ENCODE results near the gene NOSIP. TPM values are rescaled to one million over a fixed set of nuclear protein-coding genes. Genes with fewer than 3 reads are reported as not detected.

NOSIP gene
- total RNA-seq, 3 donors from 2014 or later: 86.0 to 89.6 (median 87.0) TPM

GRCh38 chr19:49590971-49591730, 10.8 kb upstream of the NOSIP start, which contains the start of gene PRR12:
Gene PRR12, plus strand, starts transcription at chr19:49591182. Its CDS starts 473 bp downstream, at chr19:49591655.
- H3K36me3 Mint-ChIP-seq (ENCODE audit: insufficient read depth): peaks cover 7% of the 10 kb centered on the region
- ATAC-seq (peak; percentile 24 to 31), DNase-seq (peak; percentile 66)
- no peaks in the 10 kb centered on the region for H3K27me3 Mint-ChIP-seq (ENCODE audit: low read depth)
- peaks cover 37% of the 10 kb centered on the region for H3K4me1 Mint-ChIP-seq (ENCODE audit: low read depth)
- no peaks in the 10 kb centered on the region for H3K9me3 Mint-ChIP-seq
- peak within 1 kb of the TSS; percentile 88 for H3K4me3 Mint-ChIP-seq

DNA sequence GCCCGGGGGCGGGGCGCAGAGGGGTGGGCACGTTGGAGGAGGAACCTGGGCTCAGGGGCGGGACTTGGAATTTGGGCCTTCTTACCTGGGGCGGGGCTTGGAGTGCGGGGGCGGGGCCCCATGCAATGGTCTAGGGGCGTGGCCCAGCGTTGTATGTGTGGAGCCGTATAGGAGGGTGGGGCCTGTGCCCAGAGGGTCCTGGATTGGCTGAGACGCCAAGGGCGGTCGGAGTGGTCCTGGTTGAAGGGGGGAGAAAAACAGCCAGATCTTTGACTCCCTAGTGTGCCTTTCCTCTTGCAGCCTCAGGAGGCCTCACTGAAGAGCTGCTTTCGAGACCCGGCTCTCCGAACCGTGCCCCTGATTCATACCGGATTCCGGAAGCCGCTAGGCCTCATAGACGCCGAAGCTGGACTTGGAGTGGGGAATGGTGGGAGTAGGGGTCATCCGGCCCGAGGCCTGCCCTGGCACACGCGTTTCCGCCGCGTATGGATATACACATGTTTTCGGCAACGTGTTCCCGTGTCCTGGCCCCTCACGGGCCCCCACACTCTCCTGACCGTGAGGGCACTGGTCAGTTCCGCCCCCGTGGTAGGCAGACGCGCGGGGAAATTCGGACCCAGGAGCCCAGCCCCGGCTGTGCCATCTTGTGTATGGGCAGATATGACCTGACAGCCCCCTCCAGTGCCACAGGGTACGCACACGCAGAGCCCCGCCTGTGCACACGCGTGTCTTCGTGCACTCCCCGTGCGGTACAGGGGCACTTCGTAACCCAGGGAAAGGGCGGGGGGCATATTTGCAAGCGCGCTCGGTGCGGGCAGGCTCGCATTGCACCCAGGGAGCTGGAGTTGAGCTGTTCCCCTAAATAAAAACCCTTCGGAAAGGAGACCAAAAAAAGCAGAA, 10.0 kb upstream of the NOSIP start:
- H3K4me3 Mint-ChIP-seq: peak overlapping the region; percentile 88
- DNase-seq (peak; percentile 91), ATAC-seq (peak; percentile 66 to 74)
- peaks cover 37% of the 10 kb centered on the region for H3K4me1 Mint-ChIP-seq (ENCODE audit: low read depth)
- peaks cover 7% of the 10 kb centered on the region for H3K36me3 Mint-ChIP-seq (ENCODE audit: insufficient read depth)
- H3K27me3 Mint-ChIP-seq (ENCODE audit: low read depth): no peaks in the 10 kb centered on the region
- H3K9me3 Mint-ChIP-seq: no peaks in the 10 kb centered on the region

GRCh38 chr19:49589502-49589905, 9.1 kb upstream of the NOSIP start:
- DNase-seq (no peak), ATAC-seq (no peak)
- H3K9me3 Mint-ChIP-seq: no peaks in the 10 kb centered on the region
- no peak overlapping the region for H3K4me3 Mint-ChIP-seq
- H3K4me1 Mint-ChIP-seq (ENCODE audit: low read depth): peaks cover 35% of the 10 kb centered on the region
- H3K36me3 Mint-ChIP-seq (ENCODE audit: insufficient read depth): peaks cover 5% of the 10 kb centered on the region
- H3K27me3 Mint-ChIP-seq (ENCODE audit: low read depth): no peaks in the 10 kb centered on the region

GRCh38 chr19:49588365-49589122, 8.2 kb upstream of the NOSIP start:
- Mint-ChIP-seq H3K27me3 (ENCODE audit: low read depth) (no peaks in the 10 kb centered on the region), H3K4me1 (ENCODE audit: low read depth) (peaks cover 27% of the 10 kb centered on the region), H3K4me3 (no peak overlapping the region), H3K9me3 (no peaks in the 10 kb centered on the region), H3K36me3 (ENCODE audit: insufficient read depth) (no peaks in the 10 kb centered on the region)
- ATAC-seq: peak; percentile 9 to 11
- peak; percentile 29 for DNase-seq

- DNase-seq (no peak), ATAC-seq (no peak)
- H3K9me3 Mint-ChIP-seq: no peaks in the 10 kb centered on the region
- no peaks in the 10 kb centered on the region for H3K36me3 Mint-ChIP-seq (ENCODE audit: insufficient read depth)
- H3K4me1 Mint-ChIP-seq (ENCODE audit: low read depth): peaks cover 15% of the 10 kb centered on the region
- H3K27me3 Mint-ChIP-seq (ENCODE audit: low read depth): no peaks in the 10 kb centered on the region
- H3K4me3 Mint-ChIP-seq: no peak overlapping the region
These were observed 6.9 kb upstream of the NOSIP start for GRCh38 chr19:49587227-49587626.

GRCh38 chr19:49585023-49585422, 4.7 kb upstream of the NOSIP start:
- no peak for DNase-seq
- Mint-ChIP-seq H3K4me1 (ENCODE audit: low read depth) (peaks cover 14% of the 10 kb centered on the region), H3K4me3 (no peak overlapping the region), H3K9me3 (no peaks in the 10 kb centered on the region), H3K27me3 (ENCODE audit: low read depth) (no peaks in the 10 kb centered on the region), H3K36me3 (ENCODE audit: insufficient read depth) (peaks cover 2% of the 10 kb centered on the region)
- no peak for ATAC-seq

- H3K36me3 Mint-ChIP-seq (ENCODE audit: insufficient read depth): peaks cover 2% of the 10 kb centered on the region
- ATAC-seq: no peak
- peaks cover 19% of the 10 kb centered on the region for H3K4me1 Mint-ChIP-seq (ENCODE audit: low read depth)
- DNase-seq: no peak
- no peaks in the 10 kb centered on the region for H3K9me3 Mint-ChIP-seq
- H3K4me3 Mint-ChIP-seq: no peak overlapping the region
- no peaks in the 10 kb centered on the region for H3K27me3 Mint-ChIP-seq (ENCODE audit: low read depth)
These were observed 2.9 kb upstream of the NOSIP start for GRCh38 chr19:49583239-49583638.

DNA sequence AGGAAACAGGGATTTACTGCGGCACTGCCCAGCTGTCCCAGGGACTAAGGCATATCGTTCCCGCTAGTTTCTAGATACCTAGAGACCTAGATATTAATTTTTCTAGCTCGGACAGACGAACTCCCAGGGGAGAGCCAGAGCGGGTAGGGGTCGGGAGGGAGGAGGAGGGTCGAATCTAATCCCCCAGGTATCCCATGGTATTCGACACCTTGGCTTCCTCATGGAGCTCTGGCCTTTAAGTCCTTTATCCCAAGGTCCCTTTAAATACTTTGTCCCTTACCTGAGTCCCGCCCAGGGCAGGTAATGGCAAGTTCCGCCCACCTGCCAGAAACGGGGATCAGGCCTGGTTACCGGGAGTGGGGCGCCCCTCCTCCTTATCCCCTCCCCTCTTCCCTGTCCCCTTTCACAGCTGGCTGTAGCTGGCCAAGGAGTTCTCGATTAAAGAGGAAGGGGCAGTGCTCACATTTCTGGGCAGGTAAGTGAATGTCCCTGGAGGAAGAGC, 702 bp upstream of the NOSIP start, which contains the start of gene PRRG2:
PRRG2 (plus strand) TSS at position 310 of the 502 bp plus-strand sequence. CDS start 1,904 bp downstream, outside the sequence.
- ATAC-seq (no peak), DNase-seq (no peak)
- peaks cover 30% of the 10 kb centered on the region for H3K4me1 Mint-ChIP-seq (ENCODE audit: low read depth)
- no peaks in the 10 kb centered on the region for H3K27me3 Mint-ChIP-seq (ENCODE audit: low read depth)
- H3K36me3 Mint-ChIP-seq (ENCODE audit: insufficient read depth): peaks cover 2% of the 10 kb centered on the region
- H3K9me3 Mint-ChIP-seq: no peaks in the 10 kb centered on the region
- peak within 1 kb of the TSS; percentile 92 for H3K4me3 Mint-ChIP-seq

- Mint-ChIP-seq H3K36me3 (ENCODE audit: insufficient read depth) (peaks cover 2% of the 10 kb centered on the region), H3K9me3 (no peaks in the 10 kb centered on the region), H3K4me3 (peak overlapping the region; percentile 92), H3K27me3 (ENCODE audit: low read depth) (no peaks in the 10 kb centered on the region), H3K4me1 (ENCODE audit: low read depth) (peaks cover 30% of the 10 kb centered on the region)
- peak; percentile 2 to 17 for ATAC-seq
- DNase-seq: no peak
These were observed 451 bp downstream of the NOSIP start for GRCh38 chr19:49579947-49580263.

DNA sequence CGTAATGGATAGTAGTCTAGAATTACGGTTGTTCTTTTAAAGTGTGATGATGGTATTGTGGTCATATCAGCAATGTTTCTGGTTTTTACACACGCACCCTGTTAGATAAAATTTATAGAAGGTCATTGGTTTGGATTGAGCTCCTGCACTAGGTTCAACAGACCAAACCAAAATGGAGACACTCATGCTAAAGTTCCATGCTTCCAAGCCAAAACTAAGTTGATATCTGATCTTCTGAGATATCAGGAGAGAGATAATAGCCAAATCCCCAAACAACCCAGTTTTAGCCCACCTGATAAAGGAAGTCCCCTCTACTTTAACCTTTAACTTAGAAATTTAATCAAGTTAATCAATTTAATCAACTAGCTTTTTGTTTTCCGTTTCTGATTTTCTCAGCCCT, 1.2 kb downstream of the NOSIP start:
- Mint-ChIP-seq H3K36me3 (ENCODE audit: insufficient read depth) (peaks cover 2% of the 10 kb centered on the region), H3K9me3 (no peaks in the 10 kb centered on the region), H3K27me3 (ENCODE audit: low read depth) (no peaks in the 10 kb centered on the region), H3K4me1 (ENCODE audit: low read depth) (peaks cover 33% of the 10 kb centered on the region), H3K4me3 (peak overlapping the region; percentile 92)
- ATAC-seq: no peak
- DNase-seq: no peak

DNA sequence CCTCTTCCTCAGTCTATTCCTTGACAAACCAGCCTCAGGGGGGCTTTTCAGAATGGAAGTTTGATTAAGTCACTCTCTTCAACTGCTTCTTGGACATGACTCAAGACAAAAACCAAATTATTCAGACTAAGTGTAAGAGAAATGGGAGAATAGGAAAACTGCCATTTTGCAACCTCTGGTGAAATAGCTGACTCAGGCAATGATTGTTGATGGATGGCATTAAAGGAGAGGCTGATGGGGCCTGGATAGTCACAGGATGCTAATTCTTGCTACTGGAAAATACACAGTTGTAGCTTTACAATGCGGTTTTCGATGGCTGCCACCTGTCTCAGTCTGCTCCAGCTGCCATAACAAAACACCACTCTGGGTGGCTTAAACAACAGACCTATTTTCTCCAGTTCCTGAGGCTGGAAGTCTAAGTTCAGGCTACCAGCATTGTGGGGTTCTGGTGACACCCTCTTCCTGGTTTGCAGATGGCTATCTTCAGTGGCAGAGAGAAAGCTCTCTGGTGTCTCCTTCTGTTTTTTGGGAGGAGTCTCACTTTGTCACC, 6.1 kb downstream of the NOSIP start:
- H3K27me3 Mint-ChIP-seq (ENCODE audit: low read depth): no peaks in the 10 kb centered on the region
- no peak overlapping the region for H3K4me3 Mint-ChIP-seq
- H3K4me1 Mint-ChIP-seq (ENCODE audit: low read depth): peaks cover 44% of the 10 kb centered on the region
- H3K36me3 Mint-ChIP-seq (ENCODE audit: insufficient read depth): peaks cover 6% of the 10 kb centered on the region
- H3K9me3 Mint-ChIP-seq: no peaks in the 10 kb centered on the region
- ATAC-seq: no peak
- DNase-seq: no peak

- Mint-ChIP-seq H3K36me3 (ENCODE audit: insufficient read depth) (peaks cover 6% of the 10 kb centered on the region), H3K27me3 (ENCODE audit: low read depth) (no peaks in the 10 kb centered on the region), H3K4me3 (no peak overlapping the region), H3K9me3 (no peaks in the 10 kb centered on the region), H3K4me1 (ENCODE audit: low read depth) (peaks cover 41% of the 10 kb centered on the region)
- no peak for DNase-seq
- no peak for ATAC-seq
These were observed 6.9 kb downstream of the NOSIP start for GRCh38 chr19:49573425-49573824.

DNA sequence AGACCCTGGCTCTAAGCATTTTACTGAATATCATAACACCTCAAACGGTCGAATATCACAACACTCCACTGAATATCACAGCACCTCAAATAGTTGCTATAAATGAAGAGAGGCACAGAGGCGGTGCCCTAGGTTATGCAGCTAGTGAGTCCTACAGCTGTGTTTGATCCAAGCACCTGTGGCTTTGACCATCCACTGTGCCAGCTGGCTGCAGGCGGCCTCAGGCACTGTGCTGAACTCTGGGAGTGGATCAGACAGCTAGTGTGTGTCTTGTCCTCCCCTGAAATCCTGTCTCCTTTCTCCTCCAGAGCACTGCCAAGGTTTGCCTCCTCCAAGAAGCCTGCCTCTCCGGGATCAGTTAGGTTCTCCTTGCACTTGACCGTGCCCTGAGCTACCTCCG, 7.3 kb downstream of the NOSIP start:
- no peaks in the 10 kb centered on the region for H3K9me3 Mint-ChIP-seq
- H3K36me3 Mint-ChIP-seq (ENCODE audit: insufficient read depth): peaks cover 6% of the 10 kb centered on the region
- no peak overlapping the region for H3K4me3 Mint-ChIP-seq
- DNase-seq (no peak), ATAC-seq (no peak)
- no peaks in the 10 kb centered on the region for H3K27me3 Mint-ChIP-seq (ENCODE audit: low read depth)
- H3K4me1 Mint-ChIP-seq (ENCODE audit: low read depth): peaks cover 41% of the 10 kb centered on the region

Data from activated T-cell treated with anti-CD3 and anti-CD28 coated beads, Interleukin-2, amount 50 U/mL, for 4 hours (primary cell).